Endodermal cell (in vitro differentiated cells): ENCODE data around the gene IKZF2. TPM values are rescaled to one million over a fixed set of nuclear protein-coding genes. Genes with fewer than 3 reads are reported as not detected.

ENCODE experiments used
- DNase-seq: peaks from one replicate; pipeline ENCODE4 v3.0.0-alpha.2; 2017
- H3K27ac ChIP-seq: 2 replicates; pipeline ENCODE4 v1.5.1; 2013; ENCODE audit warnings: mild to moderate bottlenecking, low read depth, low read length, moderate library complexity
- H3K27me3 ChIP-seq: 2 replicates; pipeline ENCODE4 v1.6.1; 2013; ENCODE audit warnings: mild to moderate bottlenecking, low read length, moderate library complexity; ENCODE audit not compliant: insufficient read depth, control insufficient read depth, poor library complexity, severe bottlenecking
- H3K36me3 ChIP-seq: 2 replicates; pipeline ENCODE4 v1.7.0; 2013; ENCODE audit warnings: mild to moderate bottlenecking, low read length, moderate library complexity; ENCODE audit not compliant: control insufficient read depth, insufficient read depth
- H3K4me1 ChIP-seq: one replicate; pipeline ENCODE4 v1.7.0; 2013; ENCODE audit warnings: low read length; ENCODE audit not compliant: control insufficient read depth, insufficient read depth
- H3K4me3 ChIP-seq: 2 replicates; pipeline ENCODE4 v1.5.1; 2013; ENCODE audit warnings: mild to moderate bottlenecking, low read length, moderate library complexity
- H3K9ac ChIP-seq: 2 replicates; pipeline ENCODE4 v1.6.1; 2013; ENCODE audit warnings: mild to moderate bottlenecking, low read length, moderate library complexity; ENCODE audit not compliant: poor library complexity, severe bottlenecking; ENCODE audit errors: extremely low read depth
- H3K9me3 ChIP-seq: 2 replicates; pipeline ENCODE4 v1.6.1; 2013; ENCODE audit warnings: mild to moderate bottlenecking, low read length, moderate library complexity; ENCODE audit not compliant: control insufficient read depth
- H3K27ac Mint-ChIP-seq: 2 replicates; pipeline ENCODE4 v1.8.0; 2020; ENCODE audit warnings: mixed read lengths
- H3K27me3 Mint-ChIP-seq: 2 replicates; pipeline ENCODE4 v1.8.0; 2021; ENCODE audit warnings: mild to moderate bottlenecking, mixed read lengths; ENCODE audit not compliant: insufficient read depth
- H3K36me3 Mint-ChIP-seq: 2 replicates; pipeline ENCODE4 v1.8.0; 2020; ENCODE audit warnings: low read depth, mixed read lengths
- H3K4me1 Mint-ChIP-seq: 2 replicates; pipeline ENCODE4 v1.8.0; 2020; ENCODE audit warnings: mixed read lengths
- H3K4me3 Mint-ChIP-seq: 2 replicates; pipeline ENCODE4 v1.8.0; 2020; ENCODE audit warnings: mild to moderate bottlenecking, moderate library complexity, mixed read lengths
- H3K9me3 Mint-ChIP-seq: 2 replicates; pipeline ENCODE4 v1.8.0; 2020; ENCODE audit warnings: mild to moderate bottlenecking, mixed read lengths
- WGBS, 2 experiments: methylation state at CpG; one replicate each; pipeline versions ENCODE4 v1.1.5 to v1.1.7; 2013; ENCODE audit warnings: missing lambda C conversion rate in 2 of 2, mixed read lengths in 1 of 2; ENCODE audit not compliant: insufficient coverage in 1 of 2, insufficient read length in 1 of 2; 5-methylcytosine and 5-hydroxymethylcytosine counted together
- total RNA-seq, 2 donors: library from RNA; stranded (reverse); fragmentation: NEBNext Ultra II Directional in 1 of 2; extraction: Animal tissue kit (Norgen Biotek cat#: 25700) in 1 of 2; gene quantifications; 2 replicates in 1 of 2; 3 replicates in 1 of 2; pipeline ENCODE4 v1.2.1, GENCODE V29; 2021
- TF ChIP-seq, protein P1 (sequence below): fragments of 200-600 bp; sonication (generic); conservative IDR thresholded peaks from 2 replicates; pipeline ENCODE4 v1.5.0; 2021; ENCODE audit warnings: antibody characterized with exemption, mild to moderate bottlenecking

The IKZF2 gene
- total RNA-seq, 2 donors from 2014 or later = 3.9 to 8.7 TPM

DNA sequence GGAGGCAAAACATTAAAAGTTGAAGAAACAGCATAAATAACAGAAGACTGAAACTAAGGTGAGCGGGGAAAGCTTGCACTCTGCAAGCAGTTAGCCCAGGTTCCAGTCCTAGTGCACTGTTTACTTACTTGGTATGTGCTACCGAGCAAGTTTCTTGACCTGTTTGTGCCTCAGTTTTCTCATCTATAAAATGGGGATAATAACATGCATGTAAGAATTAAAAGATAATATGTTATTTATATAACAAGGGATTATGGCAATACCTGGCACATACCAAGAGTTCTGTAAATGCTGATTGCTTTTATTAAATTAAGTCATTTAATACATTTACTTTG is 37.1 kb upstream of the IKZF2 start:
- Mint-ChIP-seq H3K4me3 (peak overlapping the region; percentile 30), H3K27me3 (no peaks in the 10 kb centered on the region), H3K4me1 (peaks cover 20% of the 10 kb centered on the region), H3K36me3 (no peaks in the 10 kb centered on the region), H3K9me3 (peaks cover 20% of the 10 kb centered on the region), H3K27ac (peak overlapping the region; percentile 94)
- DNase-seq = no peak
- peak overlapping the region; percentile 73 for H3K9ac ChIP-seq
- TF ChIP-seq, protein P1, sequence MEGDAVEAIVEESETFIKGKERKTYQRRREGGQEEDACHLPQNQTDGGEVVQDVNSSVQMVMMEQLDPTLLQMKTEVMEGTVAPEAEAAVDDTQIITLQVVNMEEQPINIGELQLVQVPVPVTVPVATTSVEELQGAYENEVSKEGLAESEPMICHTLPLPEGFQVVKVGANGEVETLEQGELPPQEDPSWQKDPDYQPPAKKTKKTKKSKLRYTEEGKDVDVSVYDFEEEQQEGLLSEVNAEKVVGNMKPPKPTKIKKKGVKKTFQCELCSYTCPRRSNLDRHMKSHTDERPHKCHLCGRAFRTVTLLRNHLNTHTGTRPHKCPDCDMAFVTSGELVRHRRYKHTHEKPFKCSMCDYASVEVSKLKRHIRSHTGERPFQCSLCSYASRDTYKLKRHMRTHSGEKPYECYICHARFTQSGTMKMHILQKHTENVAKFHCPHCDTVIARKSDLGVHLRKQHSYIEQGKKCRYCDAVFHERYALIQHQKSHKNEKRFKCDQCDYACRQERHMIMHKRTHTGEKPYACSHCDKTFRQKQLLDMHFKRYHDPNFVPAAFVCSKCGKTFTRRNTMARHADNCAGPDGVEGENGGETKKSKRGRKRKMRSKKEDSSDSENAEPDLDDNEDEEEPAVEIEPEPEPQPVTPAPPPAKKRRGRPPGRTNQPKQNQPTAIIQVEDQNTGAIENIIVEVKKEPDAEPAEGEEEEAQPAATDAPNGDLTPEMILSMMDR = no peak
- peak overlapping the region; percentile 92 for H3K27ac ChIP-seq
- H3K36me3 ChIP-seq = no peaks in the 10 kb centered on the region
- peak overlapping the region; percentile 74 for H3K4me3 ChIP-seq
- H3K4me1 ChIP-seq = peaks cover 4% of the 10 kb centered on the region
- 76 to 100% methylated on average over 1 to 2 of the region's 2 CpGs for WGBS, 2 experiments
- H3K27me3 ChIP-seq = no peaks in the 10 kb centered on the region
- peaks cover 8% of the 10 kb centered on the region for H3K9me3 ChIP-seq

DNA sequence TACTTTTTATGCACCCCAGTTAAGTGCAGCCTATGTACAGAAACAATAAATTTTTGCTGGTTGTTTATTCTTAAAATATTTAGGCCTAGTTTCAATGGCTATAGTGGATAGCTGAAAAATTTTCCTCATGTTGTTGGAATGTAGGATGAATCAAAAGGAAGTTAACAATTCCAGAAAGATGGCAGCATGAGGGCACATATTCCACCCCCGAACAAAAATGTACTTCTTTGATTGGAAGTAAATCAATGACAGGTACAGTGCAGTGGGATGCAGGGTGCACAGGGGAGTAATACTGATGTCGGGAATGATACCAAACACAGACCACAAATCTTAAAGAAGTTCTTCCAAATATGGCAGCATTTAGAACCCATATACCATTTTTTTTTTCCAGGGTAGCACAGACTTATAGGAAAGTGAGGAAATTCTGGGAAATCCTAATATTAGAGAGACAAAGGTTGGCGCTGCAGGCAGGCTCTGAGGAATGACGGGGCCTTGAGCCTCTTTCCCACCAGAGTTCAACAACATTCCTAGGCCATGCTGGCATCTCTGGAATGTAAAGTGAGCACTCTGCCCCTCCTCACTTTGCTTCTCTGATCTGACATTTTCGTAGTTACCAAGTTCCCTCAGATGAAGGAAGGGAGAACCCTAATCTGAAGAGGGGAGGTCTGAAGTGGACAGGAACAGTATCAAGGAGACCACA is 36.6 kb upstream of the IKZF2 start:
- peak overlapping the region; percentile 73 for H3K9ac ChIP-seq
- TF ChIP-seq, protein P1 = no peak
- H3K36me3 Mint-ChIP-seq = no peaks in the 10 kb centered on the region
- H3K9me3 Mint-ChIP-seq = peaks cover 20% of the 10 kb centered on the region
- peaks cover 4% of the 10 kb centered on the region for H3K4me1 ChIP-seq
- peak overlapping the region; percentile 94 for H3K27ac Mint-ChIP-seq
- no peaks in the 10 kb centered on the region for H3K27me3 Mint-ChIP-seq
- peak overlapping the region; percentile 30 for H3K4me3 Mint-ChIP-seq
- WGBS, 2 experiments = 22 to 46% methylated on average over 2 to 5 of the region's 5 CpGs
- peak; percentile 87 for DNase-seq
- H3K9me3 ChIP-seq = peaks cover 8% of the 10 kb centered on the region
- H3K27me3 ChIP-seq = no peaks in the 10 kb centered on the region
- peak overlapping the region; percentile 92 for H3K27ac ChIP-seq
- H3K4me3 ChIP-seq = no peak overlapping the region
- H3K4me1 Mint-ChIP-seq = peaks cover 20% of the 10 kb centered on the region
- H3K36me3 ChIP-seq = no peaks in the 10 kb centered on the region

DNA sequence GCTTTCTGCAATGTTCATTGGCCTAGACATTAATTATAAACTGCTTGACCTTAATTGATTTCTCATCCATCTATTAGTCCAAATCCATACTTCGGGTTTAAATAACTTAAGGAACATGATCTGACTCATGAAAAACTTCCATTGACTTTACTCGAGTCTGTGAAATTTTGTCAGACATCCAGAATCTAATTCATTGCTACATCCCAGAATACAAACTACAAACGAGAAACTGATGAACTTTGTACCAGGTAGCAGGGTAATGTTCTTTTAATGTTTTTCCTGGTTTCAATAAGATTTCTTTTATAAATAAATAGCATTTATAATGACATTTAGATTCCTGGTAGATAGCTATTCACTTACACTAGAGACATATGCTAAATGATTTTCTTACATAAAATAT is 36.0 kb upstream of the IKZF2 start:
- no peak overlapping the region for H3K27ac ChIP-seq

More for the DNA sequence above, 36.0 kb upstream of the IKZF2 start:
- TF ChIP-seq, protein P1 = no peak
- Mint-ChIP-seq H3K9me3 (peaks cover 20% of the 10 kb centered on the region), H3K4me3 (no peak overlapping the region), H3K27me3 (no peaks in the 10 kb centered on the region), H3K36me3 (no peaks in the 10 kb centered on the region), H3K27ac (no peak overlapping the region), H3K4me1 (peaks cover 20% of the 10 kb centered on the region)
- H3K27me3 ChIP-seq = no peaks in the 10 kb centered on the region
- H3K36me3 ChIP-seq = no peaks in the 10 kb centered on the region
- no peak overlapping the region for H3K4me3 ChIP-seq
- H3K4me1 ChIP-seq = peaks cover 4% of the 10 kb centered on the region
- 90% methylated on average over 2 of the region's 3 CpGs; no CpG with 5 or more reads in 1 of the 2 experiments for WGBS, 2 experiments
- DNase-seq = no peak
- H3K9ac ChIP-seq = no peak overlapping the region
- peaks cover 8% of the 10 kb centered on the region for H3K9me3 ChIP-seq
